Measurements from ENCODE around the gene DOHH.

DNA sequence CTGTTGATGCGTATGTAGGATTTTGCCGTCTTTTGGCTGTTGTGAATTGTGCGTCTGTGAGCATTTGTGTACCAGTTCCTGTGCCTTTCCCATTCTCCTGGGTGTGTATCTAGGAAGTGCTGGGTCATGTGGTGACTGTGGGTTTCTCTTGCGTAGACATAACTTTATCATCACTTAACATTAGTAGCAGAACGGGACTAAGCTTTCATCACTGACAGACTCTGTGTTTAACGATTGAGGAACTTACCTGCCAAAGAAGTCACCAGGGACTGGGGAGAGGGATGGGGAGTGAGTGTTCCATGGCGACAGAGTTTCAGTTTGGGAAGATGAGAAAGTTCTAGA, 20.6 kb upstream of the DOHH start:
- TF ChIP-seq, protein P1, sequence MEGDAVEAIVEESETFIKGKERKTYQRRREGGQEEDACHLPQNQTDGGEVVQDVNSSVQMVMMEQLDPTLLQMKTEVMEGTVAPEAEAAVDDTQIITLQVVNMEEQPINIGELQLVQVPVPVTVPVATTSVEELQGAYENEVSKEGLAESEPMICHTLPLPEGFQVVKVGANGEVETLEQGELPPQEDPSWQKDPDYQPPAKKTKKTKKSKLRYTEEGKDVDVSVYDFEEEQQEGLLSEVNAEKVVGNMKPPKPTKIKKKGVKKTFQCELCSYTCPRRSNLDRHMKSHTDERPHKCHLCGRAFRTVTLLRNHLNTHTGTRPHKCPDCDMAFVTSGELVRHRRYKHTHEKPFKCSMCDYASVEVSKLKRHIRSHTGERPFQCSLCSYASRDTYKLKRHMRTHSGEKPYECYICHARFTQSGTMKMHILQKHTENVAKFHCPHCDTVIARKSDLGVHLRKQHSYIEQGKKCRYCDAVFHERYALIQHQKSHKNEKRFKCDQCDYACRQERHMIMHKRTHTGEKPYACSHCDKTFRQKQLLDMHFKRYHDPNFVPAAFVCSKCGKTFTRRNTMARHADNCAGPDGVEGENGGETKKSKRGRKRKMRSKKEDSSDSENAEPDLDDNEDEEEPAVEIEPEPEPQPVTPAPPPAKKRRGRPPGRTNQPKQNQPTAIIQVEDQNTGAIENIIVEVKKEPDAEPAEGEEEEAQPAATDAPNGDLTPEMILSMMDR (IDR thresholded peaks at IDR 0.05 in 4 of 5, conservative IDR thresholded peaks at IDR 0.05 in 1 of 5) = no peak
- TF ChIP-seq POLR2A (IDR thresholded peaks at IDR 0.05) = no peak

Measured in gastrocnemius medialis (tissue), 4 donors.